PC-3 (cell line): ENCODE results near the gene NEDD4L. TPM values are rescaled to one million over a fixed set of nuclear protein-coding genes. Genes with fewer than 3 reads are reported as not detected.

Experiments
- ATAC-seq: fragments of 200-7000 bp; cut with Tn5 transposase; 2 replicates; pipeline ENCODE4 v1.9.1; 2020; ENCODE audit warnings: mild to moderate bottlenecking, moderate library complexity
- BruUV-seq: library from RNA; stranded (reverse); fragments of 400-500 nt; replicated peaks from 2 replicates; lab custom pipeline; 2021; lab: Mats Ljungman, UMichigan
- CTCF ChIA-PET: fragments of 300-600 bp; sonication (Branson Sonifier 250); formaldehyde crosslinking; loops from one replicate; lab custom pipeline; 2022; ENCODE audit warnings: antibody characterized with exemption; lab: Charles Lee
- POLR2A ChIA-PET: fragments of 300-600 bp; sonication (Branson Sonifier 250); formaldehyde crosslinking; loops from one replicate; lab custom pipeline; 2022; ENCODE audit warnings: antibody characterized with exemption; ENCODE audit not compliant: unreplicated experiment; lab: Charles Lee
- DNase-seq: peaks from one replicate; pipeline ENCODE4 v3.0.0-alpha.2; 2015
- H2AFZ ChIP-seq: fragments of 300-600 bp; sonication (generic); 2 replicates; pipeline ENCODE4 v1.6.0; 2016; ENCODE audit warnings: antibody characterized with exemption, low read length
- H3F3A ChIP-seq: fragments of 300-600 bp; sonication (generic); one replicate; pipeline ENCODE4 v1.6.0; 2017; ENCODE audit warnings: antibody characterized with exemption, low read length, control low read depth, mild to moderate bottlenecking; ENCODE audit not compliant: unreplicated experiment
- H3K27ac ChIP-seq: fragments of 300-600 bp; sonication (generic); 2 replicates; pipeline ENCODE4 v1.5.1; 2016; ENCODE audit warnings: mild to moderate bottlenecking, low read length
- H3K27me3 ChIP-seq: fragments of 300-600 bp; sonication (generic); 2 replicates; pipeline ENCODE4 v1.6.1; 2016; ENCODE audit warnings: low read length, mixed read lengths
- H3K36me3 ChIP-seq: fragments of 300-600 bp; sonication (generic); 2 replicates; pipeline ENCODE4 v1.6.1; 2016; ENCODE audit warnings: low read depth, mixed run types, low read length, mixed read lengths
- H3K4me1 ChIP-seq: fragments of 300-600 bp; sonication (generic); 2 replicates; pipeline ENCODE4 v1.5.1; 2016; ENCODE audit warnings: low read length; ENCODE audit not compliant: insufficient read depth
- H3K4me2 ChIP-seq: fragments of 300-600 bp; sonication (generic); 2 replicates; pipeline ENCODE4 v1.6.0; 2016; ENCODE audit warnings: low read length
- H3K4me3 ChIP-seq: fragments of 300-600 bp; sonication (generic); 2 replicates; pipeline ENCODE4 v1.5.1; 2016; ENCODE audit warnings: mild to moderate bottlenecking, low read length, mixed read lengths
- H3K79me2 ChIP-seq: fragments of 300-600 bp; sonication (generic); 2 replicates; pipeline ENCODE4 v1.6.1; 2017; ENCODE audit warnings: low read length, mixed read lengths
- H3K9ac ChIP-seq: fragments of 300-600 bp; sonication (generic); 2 replicates; pipeline ENCODE4 v1.6.0; 2016; ENCODE audit warnings: mild to moderate bottlenecking, low read length
- H3K9me2 ChIP-seq: fragments of 300-600 bp; sonication (generic); replicated peaks from 2 replicates; pipeline ENCODE4 v1.6.1; 2016; ENCODE audit warnings: mixed run types, low read length, mixed read lengths
- H3K9me3 ChIP-seq: fragments of 300-600 bp; sonication (generic); 2 replicates; pipeline ENCODE4 v1.6.1; 2016; ENCODE audit warnings: low read length, mixed read lengths
- H4K20me1 ChIP-seq: fragments of 300-600 bp; sonication (generic); 2 replicates; pipeline ENCODE4 v1.6.1; 2016; ENCODE audit warnings: low read length, mixed read lengths
- EZH2 ChIP-seq: fragments of 300-600 bp; sonication (generic); IDR thresholded peaks from one replicate; pipeline ENCODE4 v1.6.1; 2017; ENCODE audit warnings: antibody characterized with exemption, mild to moderate bottlenecking, low read length; ENCODE audit not compliant: unreplicated experiment
- EZH2phosphoT487 ChIP-seq: fragments of 300-600 bp; sonication (generic); IDR thresholded peaks from 2 replicates; pipeline ENCODE4 v1.6.1; 2018; ENCODE audit warnings: mild to moderate bottlenecking, antibody characterized with exemption, low read length, borderline replicate concordance
- intact Hi-C: fragments of 100-400 bp; cut with micrococcal nuclease; formaldehyde crosslinking; loops from 2 replicates; pipeline ENCODE4 v1.9.0; 2023
- total RNA-seq: library from RNA; depleted of rRNA; stranded (reverse); fragments of >200 nt; gene quantifications from 2 replicates; pipeline ENCODE4 v1.2.3, GENCODE V29; 2014
- TF ChIP-seq, protein P1 (sequence below): fragments of 300-600 bp; sonication (generic); conservative IDR thresholded peaks from 2 replicates; pipeline ENCODE4 v1.5.1; 2017; ENCODE audit warnings: antibody characterized with exemption, low read depth, mild to moderate bottlenecking, low read length

NEDD4L gene
- total RNA-seq, 1 experiment from 2014 or later, result 105 TPM

DNA sequence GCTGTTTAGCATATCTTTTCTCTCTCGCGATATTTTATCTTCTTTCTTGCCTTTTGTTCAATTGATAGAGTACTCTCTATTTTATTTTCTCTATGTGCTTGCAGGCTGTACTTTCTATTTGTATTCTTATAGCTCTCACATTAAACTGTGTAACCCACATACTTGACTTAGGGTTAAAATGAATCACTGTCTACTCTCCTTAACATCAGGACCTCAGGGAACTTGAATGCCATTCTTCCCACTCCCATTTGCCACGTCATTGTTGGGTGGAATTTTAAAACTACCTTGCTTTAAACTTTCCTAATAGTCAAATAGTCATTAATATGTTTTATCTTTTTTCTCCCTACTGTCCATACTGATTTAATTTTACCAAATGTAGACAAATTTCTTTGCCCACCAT, 315.2 kb downstream of the NEDD4L start:
- Histone ChIP-seq H3F3A (peaks cover 5% of the 10 kb centered on the region), H3K9ac (no peak overlapping the region), H3K4me3 (no peak overlapping the region), H3K27ac (no peak overlapping the region), H2AFZ (no peak overlapping the region), H3K79me2 (no peaks in the 10 kb centered on the region), H3K27me3 (no peaks in the 10 kb centered on the region), H3K9me2 (no peaks in the 10 kb centered on the region), H3K4me2 (no peak overlapping the region), H4K20me1 (no peaks in the 10 kb centered on the region), H3K4me1 (peaks cover 34% of the 10 kb centered on the region), H3K36me3 (peaks cover 15% of the 10 kb centered on the region; the same call in 1 of the 2 replicates), H3K9me3 (no peaks in the 10 kb centered on the region)
- intact Hi-C loops, result no loop called here
- no TSS peak for BruUV-seq
- CTCF ChIA-PET, result no interaction called here
- POLR2A ChIA-PET, result interaction anchor here (0.6 kb wide), 1 partner anchor 62 kb away, joined by 7 read pairs; no protein-coding TSS in a partner anchor
- TF ChIP-seq EZH2phosphoT487 (no peak), EZH2 (no peak)
- TF ChIP-seq, protein P1, sequence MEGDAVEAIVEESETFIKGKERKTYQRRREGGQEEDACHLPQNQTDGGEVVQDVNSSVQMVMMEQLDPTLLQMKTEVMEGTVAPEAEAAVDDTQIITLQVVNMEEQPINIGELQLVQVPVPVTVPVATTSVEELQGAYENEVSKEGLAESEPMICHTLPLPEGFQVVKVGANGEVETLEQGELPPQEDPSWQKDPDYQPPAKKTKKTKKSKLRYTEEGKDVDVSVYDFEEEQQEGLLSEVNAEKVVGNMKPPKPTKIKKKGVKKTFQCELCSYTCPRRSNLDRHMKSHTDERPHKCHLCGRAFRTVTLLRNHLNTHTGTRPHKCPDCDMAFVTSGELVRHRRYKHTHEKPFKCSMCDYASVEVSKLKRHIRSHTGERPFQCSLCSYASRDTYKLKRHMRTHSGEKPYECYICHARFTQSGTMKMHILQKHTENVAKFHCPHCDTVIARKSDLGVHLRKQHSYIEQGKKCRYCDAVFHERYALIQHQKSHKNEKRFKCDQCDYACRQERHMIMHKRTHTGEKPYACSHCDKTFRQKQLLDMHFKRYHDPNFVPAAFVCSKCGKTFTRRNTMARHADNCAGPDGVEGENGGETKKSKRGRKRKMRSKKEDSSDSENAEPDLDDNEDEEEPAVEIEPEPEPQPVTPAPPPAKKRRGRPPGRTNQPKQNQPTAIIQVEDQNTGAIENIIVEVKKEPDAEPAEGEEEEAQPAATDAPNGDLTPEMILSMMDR, result no peak
- no peak for ATAC-seq
- no peak for DNase-seq

DNA sequence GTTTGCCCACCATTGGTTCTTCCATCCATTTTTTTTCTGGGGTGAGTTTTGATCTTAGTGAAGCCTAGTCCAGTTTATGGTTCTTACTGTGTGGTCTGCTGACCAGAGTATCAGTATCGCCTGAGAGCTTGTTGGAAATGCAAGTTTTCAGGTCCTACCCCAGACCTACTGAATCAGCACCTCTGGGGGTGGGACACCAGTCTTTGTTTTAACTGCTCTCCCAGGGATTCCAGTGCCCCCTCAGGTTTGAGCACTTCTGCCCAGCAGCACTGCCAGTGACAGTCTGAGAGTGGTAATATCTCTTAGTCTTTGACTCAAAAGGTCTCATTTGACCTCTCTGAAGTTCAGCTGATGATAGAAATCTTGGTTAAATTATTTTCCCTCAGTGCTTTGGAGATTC, 315.6 kb downstream of the NEDD4L start:
- H3K27ac ChIP-seq, result no peak overlapping the region
- ChIA-PET POLR2A (no interaction called here), CTCF (no interaction called here)
- TF ChIP-seq EZH2phosphoT487, result no peak
- TF ChIP-seq, protein P1, result no peak
- TF ChIP-seq EZH2, result no peak
- no peaks in the 10 kb centered on the region for H3K9me2 ChIP-seq
- H3K27me3 ChIP-seq, result no peaks in the 10 kb centered on the region
- H3K36me3 ChIP-seq, result peaks cover 15% of the 10 kb centered on the region; the same call in 1 of the 2 replicates
- intact Hi-C loops, result no loop called here
- no peaks in the 10 kb centered on the region for H3K79me2 ChIP-seq
- no peak overlapping the region for H3K9ac ChIP-seq
- no peak overlapping the region for H3K4me2 ChIP-seq
- H3K4me1 ChIP-seq, result peaks cover 38% of the 10 kb centered on the region
- H3K4me3 ChIP-seq, result no peak overlapping the region
- H3K9me3 ChIP-seq, result no peaks in the 10 kb centered on the region
- DNase-seq, result no peak
- H2AFZ ChIP-seq, result no peak overlapping the region
- H3F3A ChIP-seq, result peaks cover 5% of the 10 kb centered on the region
- no peaks in the 10 kb centered on the region for H4K20me1 ChIP-seq
- BruUV-seq, result no TSS peak
- ATAC-seq, result no peak

DNA sequence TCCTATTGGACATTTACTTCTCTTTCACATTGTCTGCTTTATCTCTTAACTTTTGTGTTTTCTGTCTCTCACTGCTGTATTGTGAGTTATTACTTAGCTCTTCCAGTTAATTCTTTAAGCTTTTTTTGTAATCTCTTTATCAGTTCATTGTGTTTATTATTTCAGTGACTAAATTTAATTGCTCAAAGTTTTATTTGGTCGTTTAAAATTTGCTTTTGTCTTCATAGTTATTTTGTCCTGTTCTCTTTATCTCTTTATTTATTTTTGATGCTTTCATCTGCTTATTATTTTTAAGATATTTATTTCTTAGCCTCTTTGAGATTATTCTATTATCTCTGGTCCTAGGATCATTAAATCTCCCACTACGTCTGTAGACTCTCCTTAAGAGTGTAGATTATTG, 316.3 kb downstream of the NEDD4L start:
- Histone ChIP-seq H2AFZ (no peak overlapping the region), H3K4me3 (no peak overlapping the region), H3F3A (peaks cover 5% of the 10 kb centered on the region), H3K9ac (no peak overlapping the region), H3K9me2 (no peaks in the 10 kb centered on the region), H3K36me3 (peaks cover 16% of the 10 kb centered on the region; the same call in 1 of the 2 replicates), H3K27ac (no peak overlapping the region), H3K4me2 (no peak overlapping the region), H3K4me1 (peaks cover 45% of the 10 kb centered on the region), H3K79me2 (no peaks in the 10 kb centered on the region), H4K20me1 (no peaks in the 10 kb centered on the region), H3K9me3 (no peaks in the 10 kb centered on the region), H3K27me3 (no peaks in the 10 kb centered on the region)
- no peak for DNase-seq
- no TSS peak for BruUV-seq
- CTCF ChIA-PET, result no interaction called here
- POLR2A ChIA-PET, result no interaction called here
- TF ChIP-seq EZH2phosphoT487 (no peak), EZH2 (no peak)
- TF ChIP-seq, protein P1, result no peak
- intact Hi-C loops, result no loop called here
- ATAC-seq, result no peak
